ENCODE measurements around the gene WWP2.
"Not testable (repeated sequence)": the region's sequence is repeated elsewhere in the genome, so short reads cannot be mapped to it uniquely, and the experiment has no call there.

The WWP2 gene

DNA sequence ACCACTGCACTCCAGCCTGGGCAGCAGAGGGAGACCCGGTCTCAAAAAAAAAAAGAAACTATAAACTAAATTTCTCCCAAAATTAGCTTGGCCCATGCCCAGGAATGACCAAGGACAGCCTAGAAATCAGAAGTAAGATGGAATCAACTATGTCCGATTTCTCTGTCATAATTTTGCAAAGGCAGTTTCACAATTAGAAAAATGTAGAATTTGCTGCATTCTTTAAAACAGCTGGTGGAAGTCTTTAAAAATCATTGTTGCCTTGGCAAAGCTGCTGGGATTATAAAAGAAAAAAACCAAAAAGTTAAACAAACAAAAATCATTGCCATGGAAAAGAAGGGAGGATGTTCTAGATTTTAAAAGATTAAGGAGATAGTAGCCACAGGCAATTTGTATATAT is 32.4 kb downstream of the WWP2 start:
- no peak for DNase-seq (ENCODE audit: low read depth in 2 of 2)

DNA sequence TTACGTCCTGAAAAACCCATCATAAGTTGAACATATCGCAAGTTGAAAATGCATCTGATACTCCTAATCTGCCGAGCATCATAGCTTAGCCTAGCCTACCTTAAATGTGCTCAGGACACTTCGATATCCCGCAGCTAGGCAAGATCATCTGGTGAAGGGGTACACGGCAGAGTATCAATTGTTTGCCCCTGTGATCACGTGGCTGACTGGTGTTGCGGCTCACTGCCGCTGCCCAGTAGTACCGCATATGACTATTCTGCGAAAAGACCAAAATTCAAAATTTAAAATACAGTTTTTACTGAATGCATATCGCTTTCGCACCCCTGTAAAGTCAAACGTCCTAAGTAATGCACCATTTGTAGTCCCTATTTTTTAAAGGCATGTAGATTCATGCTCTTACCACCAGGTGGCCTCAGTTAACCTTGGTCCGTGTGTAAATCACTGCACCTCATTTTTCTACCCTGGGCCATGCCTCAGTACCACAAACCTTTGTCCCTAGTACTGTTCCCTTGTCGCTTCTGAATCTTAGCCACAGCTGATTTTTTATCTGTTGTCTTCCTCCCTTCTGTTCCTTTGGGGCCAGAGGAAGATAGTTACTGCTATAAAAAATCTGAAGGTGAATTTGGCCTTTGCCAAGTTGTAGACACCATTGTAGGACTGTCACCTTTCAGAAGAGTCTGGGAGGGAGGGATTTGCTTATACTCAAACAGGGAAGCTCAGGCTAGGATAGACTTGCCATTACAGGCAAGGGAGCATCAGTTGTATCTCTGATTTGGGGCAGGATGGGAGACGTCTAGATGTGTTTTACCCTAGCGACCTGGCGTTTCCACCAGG is 34.4 kb downstream of the WWP2 start:
- no peak for DNase-seq (ENCODE audit: low read depth in 2 of 2)

DNA sequence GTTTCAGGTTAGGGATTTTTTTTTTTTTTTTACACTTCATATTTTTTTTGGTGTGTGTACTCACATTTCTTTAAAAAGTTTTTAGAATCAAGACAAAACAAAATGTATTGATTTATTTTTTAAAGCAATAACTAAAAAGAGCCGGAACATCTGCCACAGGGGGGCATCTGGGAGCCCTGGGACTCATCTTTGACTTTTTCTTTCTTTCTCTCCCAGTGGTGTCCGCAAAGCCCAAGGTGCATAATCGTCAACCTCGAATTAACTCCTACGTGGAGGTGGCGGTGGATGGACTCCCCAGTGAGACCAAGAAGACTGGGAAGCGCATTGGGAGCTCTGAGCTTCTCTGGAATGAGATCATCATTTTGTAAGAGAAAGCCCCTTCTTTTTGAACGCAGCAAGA is 36.3 kb downstream of the WWP2 start:
- DNase-seq (ENCODE audit: low read depth in 2 of 2): no peak

DNA sequence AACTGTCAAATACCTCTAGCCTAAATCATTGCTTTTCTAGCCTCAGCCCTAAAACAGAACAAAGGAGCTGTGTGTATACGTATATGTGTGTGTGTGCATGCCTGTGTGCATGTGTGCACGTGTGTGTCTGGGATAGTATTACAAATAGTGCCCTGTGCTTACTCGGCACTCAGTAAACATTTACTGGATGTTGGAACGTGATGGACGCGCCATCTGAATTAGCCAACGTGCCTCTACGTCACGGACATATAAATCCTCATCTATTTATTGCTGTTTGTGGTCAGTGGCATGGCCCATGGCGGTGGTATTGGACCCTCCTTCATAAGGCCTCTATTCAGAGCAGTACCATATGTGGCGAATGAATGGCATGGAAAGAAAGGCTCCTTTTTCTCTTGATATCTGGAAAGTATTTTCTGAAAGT is 37.5 kb downstream of the WWP2 start:
- DNase-seq (ENCODE audit: low read depth in 2 of 2): no peak

DNA sequence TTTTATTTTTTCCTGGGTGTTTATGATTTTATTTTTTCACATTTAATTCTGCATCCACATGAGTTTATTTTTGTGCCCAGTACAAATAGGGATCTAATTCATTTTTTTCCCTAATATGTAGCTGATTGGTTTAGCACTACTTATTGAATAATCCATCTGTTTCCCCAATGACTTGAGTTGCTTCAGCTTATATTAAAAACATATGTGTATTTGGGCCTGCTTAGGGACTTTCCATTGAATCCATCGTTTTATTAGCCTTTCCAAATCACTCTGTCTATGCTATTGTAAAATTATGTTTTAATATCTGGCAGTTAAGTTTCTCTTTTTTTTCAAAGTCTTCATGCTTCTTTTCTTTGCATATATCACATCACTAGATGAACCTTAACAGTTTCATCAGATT is 42.2 kb downstream of the WWP2 start:
- no peak for DNase-seq (ENCODE audit: low read depth in 2 of 2)

DNA sequence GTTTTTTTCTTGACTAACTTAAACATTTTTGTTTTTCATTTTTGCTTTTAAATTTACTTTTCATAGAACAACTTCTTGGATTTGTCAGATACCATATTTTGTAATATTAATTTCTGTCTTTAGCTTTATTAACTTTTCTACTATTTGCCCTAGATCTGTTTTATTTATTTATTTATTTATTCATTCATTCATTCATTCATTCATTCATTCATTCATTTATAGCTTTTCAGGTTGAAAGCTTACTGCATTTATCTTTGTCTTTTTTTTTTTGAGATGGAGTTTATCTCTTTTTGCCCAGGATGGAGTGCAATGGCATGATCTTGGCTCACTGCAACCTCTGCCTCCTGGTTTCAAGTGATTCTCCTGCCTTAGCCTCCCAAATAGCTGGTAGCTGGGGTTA is 44.6 kb downstream of the WWP2 start:
- not testable (repeated sequence) for DNase-seq (ENCODE audit: low read depth in 2 of 2)

DNA sequence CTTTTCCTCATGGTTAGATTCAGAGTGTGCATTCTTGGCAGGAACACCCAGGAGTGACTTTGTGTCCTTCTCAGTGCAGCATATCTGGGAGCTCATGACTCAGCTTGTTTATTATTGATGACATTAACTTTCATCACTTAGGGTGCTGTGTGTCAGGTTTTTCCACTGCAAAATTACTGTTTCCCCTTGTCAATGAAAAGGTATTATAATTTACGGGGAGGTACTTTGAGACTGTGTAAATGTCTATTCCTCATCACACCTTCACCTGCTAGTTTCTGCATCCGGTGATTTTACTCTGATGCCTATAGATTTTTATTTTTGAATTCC is 50.5 kb downstream of the WWP2 start:
- DNase-seq (ENCODE audit: low read depth in 2 of 2): no peak

DNA sequence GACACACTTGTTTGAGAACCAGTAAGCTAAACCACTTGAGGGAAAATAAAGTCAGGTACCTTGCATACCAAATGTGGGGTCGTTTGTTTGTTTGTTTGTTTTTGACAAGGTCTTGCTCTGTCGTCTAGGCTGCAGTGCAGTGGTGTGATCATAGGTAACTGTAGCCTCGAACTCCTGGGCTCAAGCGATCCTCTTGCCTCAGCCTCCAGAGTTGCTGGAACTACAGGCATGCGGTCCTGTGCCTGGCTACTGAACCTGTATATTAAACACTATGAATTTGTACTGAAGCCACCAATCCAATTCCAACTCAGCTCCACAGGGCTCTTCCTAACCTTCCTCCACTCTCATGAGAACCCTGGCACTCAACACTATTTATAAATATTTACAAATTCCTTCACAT is 51.9 kb downstream of the WWP2 start:
- no peak for DNase-seq (ENCODE audit: low read depth in 2 of 2)

DNA sequence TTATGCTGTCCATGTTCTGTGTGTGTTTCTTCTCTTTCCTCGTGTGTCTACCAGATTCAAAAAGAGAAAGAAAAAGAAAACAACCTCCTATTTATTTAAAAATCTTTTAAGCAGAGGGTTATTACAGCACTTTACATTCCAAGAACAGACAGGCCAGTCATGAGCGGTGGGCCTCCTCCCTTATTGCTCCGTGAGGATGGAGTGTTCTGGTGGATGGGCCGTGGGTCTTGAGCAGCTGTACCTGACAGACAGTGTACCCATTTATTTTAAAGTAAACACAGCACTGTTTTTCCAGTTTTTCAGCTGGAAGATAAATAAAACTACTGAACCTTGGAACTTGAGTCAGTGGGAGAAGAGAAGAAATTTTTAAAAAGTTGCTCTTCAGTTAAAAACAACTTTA is 52.4 kb downstream of the WWP2 start:
- DNase-seq (ENCODE audit: low read depth in 2 of 2): no peak

DNA sequence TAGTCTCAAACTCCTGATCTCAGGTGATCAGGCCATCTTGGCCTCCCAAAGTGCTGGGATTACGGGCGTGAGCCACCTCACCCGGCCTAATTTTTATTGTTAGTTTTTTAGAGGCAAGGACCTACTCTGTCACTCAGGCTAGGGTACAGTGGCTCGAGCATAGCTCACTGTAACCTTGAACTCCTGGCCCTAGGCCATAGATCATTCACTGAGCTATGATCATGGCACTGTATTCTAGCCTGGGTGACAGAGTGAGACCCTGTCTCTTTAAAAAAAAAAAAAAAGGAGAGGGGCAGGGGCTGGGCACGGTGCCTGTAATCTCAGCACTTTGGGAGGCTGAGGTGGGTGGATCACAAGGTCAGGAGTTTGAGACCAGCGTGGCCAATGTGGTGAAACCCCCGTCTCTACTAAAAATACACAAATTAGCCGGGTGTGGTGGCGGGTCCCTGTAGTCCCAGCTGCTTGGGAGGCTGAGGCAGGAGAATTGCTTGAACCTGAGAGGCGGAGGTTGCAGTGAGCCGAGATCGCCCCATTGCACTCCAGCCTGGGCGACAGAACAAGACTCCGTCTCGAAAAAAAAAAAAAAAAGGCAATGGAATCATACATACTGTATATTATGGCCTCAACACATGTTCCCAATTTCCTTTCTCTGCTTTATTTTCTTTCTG is 53.2 kb downstream of the WWP2 start:
- DNase-seq (ENCODE audit: low read depth in 2 of 2): not testable (repeated sequence)

DNA sequence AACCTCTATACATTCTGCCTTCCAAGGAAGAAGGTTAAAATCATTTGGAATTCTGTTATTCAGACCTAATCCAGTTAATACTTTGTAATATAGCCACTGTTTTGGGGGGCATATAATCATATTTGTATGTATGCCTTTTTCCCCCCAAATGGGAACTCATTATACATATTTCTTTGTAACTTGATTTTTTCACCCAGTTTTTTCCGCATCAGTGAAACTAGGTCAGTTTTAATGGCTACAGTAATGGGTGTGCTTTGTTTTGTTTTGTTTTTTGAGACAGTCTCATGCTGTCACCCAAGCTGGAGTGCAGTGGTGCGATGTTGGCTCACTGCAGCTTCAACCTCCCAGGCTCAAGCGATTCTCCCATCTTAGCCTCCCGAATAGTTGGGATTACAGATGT is 54.9 kb downstream of the WWP2 start:
- DNase-seq (ENCODE audit: low read depth in 2 of 2): no peak

DNA sequence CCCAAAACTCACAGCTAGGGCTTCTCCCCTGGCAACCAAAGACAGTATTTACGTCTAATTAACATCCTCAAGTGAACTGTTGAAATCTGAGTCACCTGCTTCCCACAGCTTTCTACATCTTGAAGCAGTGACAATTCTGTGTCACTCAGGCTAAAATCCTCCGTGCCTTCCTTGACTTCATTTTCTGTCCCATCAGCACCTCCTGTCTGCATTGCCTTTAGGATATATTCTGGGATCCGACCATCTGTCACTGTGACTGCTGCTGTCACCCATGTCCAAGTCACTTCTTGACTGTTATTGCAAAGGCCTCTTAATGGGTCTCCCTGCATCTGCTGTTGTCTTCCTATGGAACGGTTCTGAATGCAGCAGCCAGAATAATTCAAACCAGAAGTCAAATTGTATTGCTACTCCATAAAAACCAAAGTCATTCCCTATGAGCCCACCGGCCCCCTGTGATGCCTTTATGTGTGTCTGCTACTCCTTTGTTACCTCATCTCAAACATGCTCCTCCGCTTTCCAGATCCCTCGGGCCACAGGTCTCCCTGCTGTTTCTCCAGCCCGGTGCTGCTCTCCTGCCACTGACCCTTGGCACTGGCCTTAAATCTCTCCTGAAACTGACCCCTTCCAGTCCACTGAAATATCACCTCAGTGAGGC is 56.9 kb downstream of the WWP2 start:
- no peak for DNase-seq (ENCODE audit: low read depth in 2 of 2)

DNA sequence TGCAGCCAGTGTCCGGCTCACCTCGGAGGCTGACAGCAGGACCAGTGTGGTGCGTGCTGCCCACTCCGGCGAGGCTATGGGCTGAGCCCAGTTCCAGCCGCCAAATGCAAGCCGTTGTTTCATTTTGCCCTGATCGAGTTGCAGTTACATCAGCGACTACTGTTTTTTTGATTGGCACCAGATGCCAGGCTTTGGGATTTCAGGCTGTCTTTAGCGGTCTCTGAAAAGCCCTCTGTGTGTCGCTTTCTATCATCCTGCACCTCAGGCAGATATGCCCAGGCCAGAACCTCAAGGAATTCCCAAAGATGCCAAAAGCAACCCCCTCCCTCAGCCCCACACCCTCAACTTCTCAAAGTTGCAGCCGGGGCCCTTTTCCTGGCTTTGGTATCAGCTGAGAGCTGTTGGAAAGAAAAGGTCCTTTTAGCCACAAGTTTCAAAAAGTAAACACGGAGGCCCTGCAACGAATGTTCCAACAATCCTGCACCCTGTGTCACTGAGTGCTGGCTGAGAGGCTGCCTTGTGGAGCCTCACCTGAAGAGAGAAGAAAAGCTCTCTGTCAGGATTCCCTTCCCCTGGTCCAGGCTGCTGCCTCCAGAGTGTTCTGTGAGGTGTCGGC is 58.9 kb downstream of the WWP2 start:
- DNase-seq (ENCODE audit: low read depth in 2 of 2): no peak

DNA sequence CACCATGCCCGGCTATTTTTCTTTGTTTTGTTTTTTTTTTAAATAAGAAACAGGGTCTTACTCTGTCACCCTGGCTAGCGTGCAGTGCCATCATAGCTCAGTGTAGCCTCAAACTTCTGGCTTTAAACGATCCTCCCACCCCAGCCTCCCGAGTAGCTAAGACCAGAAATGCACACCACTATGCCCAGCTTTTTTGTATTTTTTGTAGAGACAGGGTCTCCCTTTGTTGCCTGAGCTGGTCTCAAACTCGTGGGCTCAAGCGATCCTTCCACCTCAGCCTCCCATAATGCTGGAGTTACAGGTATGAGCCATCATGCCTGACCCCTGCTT is 59.7 kb downstream of the WWP2 start:
- DNase-seq (ENCODE audit: low read depth in 2 of 2): no peak

DNA sequence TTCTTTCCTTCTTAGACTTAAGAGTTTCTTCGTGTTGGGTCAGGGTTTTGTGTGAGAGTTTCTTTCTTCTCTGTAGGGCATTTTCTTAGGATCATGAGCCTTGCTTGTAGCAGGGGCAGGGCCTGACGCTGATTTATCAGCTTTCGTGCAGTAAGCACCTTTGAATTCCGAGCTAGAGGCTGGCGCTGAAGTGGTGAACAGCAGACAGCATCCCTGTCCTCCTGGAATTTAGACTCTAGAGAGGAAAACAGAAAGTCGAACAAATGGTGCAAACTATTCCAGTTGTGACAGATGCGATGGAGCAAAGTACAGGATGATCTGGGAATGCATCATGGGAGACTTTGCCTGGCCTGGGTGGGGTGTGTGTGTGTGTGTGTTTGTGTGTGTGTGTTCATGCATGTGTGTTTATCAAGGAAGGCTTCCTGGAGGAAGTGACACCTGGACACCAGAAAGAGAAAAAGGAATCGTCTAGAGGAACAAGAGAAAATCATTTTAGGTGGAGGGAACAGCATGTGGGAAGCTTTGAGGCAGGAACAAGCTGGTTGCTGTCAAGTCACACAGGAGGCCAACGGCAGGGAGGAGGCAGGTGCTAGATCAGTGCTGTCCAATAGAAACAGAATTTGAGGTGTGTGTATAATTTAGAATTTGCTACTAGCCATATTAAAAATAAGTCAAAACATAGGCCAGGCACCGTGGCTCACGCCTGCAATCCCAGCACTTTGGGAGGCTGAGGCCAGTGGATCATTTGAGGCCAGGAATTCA is 60.2 kb downstream of the WWP2 start:
- DNase-seq (ENCODE audit: low read depth in 2 of 2): no peak

DNA sequence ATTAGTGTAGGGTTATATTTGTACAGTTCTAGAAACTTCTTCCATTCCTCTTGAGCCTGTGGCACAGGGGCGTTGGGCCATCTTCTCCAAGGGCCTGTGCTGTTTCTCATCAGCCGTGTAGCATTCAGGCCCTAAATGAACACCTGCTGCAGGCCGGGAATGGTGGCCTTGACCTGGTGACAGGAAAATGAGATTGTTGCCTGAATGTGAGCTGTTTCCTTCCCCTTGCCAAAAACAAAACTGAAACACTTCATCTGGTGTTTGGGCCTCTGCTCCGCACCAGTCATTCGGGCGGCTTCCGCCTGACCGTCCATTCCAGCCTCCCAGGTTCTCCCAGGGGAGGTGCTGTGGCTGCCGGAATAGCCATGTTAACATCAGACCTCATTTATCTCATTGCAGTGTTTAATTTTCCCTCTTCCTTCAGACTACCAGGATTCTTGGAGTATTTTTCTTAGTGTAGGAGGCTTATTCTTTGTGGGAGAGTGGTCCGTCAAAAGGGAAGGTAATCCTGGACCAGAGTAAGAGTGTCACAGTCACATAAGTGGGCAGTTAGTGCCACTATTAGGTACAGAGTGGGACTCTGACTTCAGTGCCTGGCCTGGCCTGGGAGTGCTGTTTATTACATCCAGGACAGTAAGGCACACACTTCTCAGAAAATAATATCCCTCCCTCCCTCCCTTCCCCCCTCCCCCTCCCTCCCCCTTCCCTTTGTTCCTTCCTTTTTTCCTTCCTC is 61.9 kb downstream of the WWP2 start:
- no peak for DNase-seq (ENCODE audit: low read depth in 2 of 2)

DNA sequence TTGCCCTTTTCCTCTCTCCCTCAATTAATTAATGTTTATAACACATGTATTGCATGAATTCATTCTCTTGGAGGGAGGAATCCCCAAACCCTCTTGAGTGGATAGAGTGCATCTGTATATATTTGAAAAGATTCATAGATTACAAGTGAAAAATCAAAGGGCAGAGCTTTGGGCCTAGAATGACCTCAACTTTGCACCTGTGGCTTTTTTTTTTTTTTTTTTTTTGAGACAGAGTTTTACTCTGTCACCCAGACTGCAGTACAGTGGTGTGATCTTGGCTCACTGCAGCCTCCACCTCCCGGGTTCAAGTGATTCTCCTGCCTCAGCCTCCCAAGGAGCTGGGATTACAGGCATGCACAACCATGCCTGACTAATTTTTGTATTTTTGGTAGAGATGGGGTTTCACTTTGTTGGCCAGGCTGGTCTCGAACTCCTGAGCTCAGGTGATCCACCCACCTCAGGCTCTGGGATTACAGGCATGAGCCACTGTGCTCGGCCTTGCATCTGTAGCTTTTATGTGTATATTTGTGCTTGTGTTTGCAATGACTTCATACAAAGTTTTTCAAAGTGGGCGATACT is 62.5 kb downstream of the WWP2 start:
- not testable (repeated sequence) for DNase-seq (ENCODE audit: low read depth in 2 of 2)

DNA sequence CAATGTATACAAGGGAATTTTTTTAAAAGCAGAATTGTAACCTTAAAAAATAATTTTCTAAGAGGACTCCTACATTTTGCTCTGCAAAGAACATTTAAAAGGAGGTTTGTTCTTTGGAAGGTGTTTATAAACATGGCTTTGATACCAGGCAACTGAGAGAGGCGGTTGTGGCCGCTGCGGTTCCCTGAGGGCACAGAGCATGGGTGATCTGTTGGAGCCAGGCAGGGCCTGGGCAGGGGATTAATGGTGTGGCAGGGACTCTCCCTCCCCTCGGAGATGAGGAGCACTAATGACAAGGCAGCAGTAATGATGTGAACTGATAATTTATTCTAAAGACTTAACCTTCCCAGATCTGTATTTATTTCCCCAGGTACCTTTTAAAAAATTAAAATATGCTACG is 65.4 kb downstream of the WWP2 start:
- DNase-seq (ENCODE audit: low read depth in 2 of 2): no peak

DNA sequence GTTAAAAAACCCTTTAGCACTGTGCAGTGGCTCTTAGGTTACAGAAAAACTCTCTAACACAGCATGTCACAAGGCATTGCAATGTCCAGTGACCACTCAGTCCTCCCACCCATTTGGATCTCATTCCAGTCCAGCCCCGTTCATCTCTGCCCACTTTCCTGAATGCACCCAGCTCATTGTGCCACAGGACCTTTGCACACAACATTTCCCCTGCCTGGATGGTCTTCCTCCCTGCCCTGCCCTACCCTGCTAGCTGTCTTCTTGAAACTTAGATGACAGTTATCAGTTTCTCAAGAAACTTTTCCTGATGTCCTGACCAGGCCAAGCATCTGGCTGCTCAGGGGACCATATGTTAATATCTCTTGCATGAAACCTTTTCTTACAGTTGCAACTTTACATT is 67.2 kb downstream of the WWP2 start:
- no peak for DNase-seq (ENCODE audit: low read depth in 2 of 2)

DNA sequence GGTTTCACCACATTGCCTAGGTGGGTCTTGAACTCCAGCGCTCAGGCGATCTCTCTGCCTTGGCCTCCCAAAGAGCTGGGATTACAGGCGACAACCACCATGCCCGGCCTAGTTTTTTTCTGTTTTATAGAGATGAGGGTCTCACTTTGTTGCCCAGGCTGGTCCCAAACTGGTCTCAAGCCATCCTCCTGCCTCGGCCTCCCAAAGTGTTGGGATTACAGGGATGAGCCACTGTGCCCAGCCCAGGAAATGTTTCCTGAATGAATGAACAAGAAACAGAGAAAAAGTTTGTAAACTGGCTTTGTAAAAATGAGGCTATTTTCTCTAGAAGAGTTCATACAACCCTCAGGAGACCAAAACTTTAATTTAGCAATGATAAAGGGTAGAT is 68.0 kb downstream of the WWP2 start:
- no peak for DNase-seq (ENCODE audit: low read depth in 2 of 2)
